Peyer's patch (tissue), 4 donors: Measurements from ENCODE around the gene ARFIP2.

Experiments
- POLR2A ChIP-seq, 2 donors: fragments of 450-650 bp; IDR thresholded peaks; one replicate each; pipeline ENCODE4 v1.5.1; 2017; ENCODE audit warnings: antibody characterized with exemption in 2 of 2, mild to moderate bottlenecking in 2 of 2, moderate library complexity in 2 of 2
- TF ChIP-seq, protein P1 (sequence below), 6 experiments: fragments of 450-650 bp in 4 of 6; fragments of 200-600 bp in 2 of 6; sonication (generic) in 1 of 6; IDR thresholded peaks; one replicate each; pipeline ENCODE4 v1.5.1; 2017 to 2019; ENCODE audit warnings: antibody characterized with exemption in 6 of 6, mild to moderate bottlenecking in 3 of 6, moderate library complexity in 1 of 6

DNA sequence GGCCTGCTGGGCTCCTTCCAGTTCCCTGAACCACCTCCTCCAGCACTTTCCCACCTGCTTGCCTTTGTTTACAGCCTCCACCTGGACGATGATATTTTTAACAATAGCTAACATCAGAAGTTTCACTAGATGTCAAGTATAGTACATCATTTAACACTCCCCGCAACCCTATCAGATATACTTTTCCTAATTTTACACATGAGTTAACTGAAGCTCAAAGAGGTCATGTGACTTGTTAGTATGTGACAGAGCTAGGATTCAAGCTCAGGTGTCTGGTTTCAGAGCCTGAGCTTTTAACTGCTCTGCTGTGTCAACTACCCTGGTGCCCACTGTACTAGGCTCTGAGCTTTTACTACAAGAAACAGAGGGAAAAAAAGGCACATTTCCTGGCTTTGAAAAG lies 26.1 kb downstream of the ARFIP2 start:
- TF ChIP-seq, protein P1, sequence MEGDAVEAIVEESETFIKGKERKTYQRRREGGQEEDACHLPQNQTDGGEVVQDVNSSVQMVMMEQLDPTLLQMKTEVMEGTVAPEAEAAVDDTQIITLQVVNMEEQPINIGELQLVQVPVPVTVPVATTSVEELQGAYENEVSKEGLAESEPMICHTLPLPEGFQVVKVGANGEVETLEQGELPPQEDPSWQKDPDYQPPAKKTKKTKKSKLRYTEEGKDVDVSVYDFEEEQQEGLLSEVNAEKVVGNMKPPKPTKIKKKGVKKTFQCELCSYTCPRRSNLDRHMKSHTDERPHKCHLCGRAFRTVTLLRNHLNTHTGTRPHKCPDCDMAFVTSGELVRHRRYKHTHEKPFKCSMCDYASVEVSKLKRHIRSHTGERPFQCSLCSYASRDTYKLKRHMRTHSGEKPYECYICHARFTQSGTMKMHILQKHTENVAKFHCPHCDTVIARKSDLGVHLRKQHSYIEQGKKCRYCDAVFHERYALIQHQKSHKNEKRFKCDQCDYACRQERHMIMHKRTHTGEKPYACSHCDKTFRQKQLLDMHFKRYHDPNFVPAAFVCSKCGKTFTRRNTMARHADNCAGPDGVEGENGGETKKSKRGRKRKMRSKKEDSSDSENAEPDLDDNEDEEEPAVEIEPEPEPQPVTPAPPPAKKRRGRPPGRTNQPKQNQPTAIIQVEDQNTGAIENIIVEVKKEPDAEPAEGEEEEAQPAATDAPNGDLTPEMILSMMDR (IDR thresholded peaks at IDR 0.05) = no peak
- no peak for TF ChIP-seq POLR2A (IDR thresholded peaks at IDR 0.05)
